Osteocyte (in vitro differentiated cells): ENCODE data around the gene KCND1. TPM values are rescaled to one million over a fixed set of nuclear protein-coding genes. Genes with fewer than 3 reads are reported as not detected.

Experiments
- DNase-seq: peaks from one replicate; pipeline ENCODE4 v3.0.0; 2021; ENCODE audit warnings: mixed read lengths; ENCODE audit not compliant: unreplicated experiment; ENCODE audit errors: extremely low spot score
- H3K27ac Mint-ChIP-seq: one replicate; pipeline ENCODE4 v1.8.0; 2021; ENCODE audit warnings: mild to moderate bottlenecking, mixed read lengths; ENCODE audit not compliant: unreplicated experiment
- H3K27me3 Mint-ChIP-seq: one replicate; pipeline ENCODE4 v1.8.0; 2021; ENCODE audit warnings: mixed read lengths; ENCODE audit not compliant: unreplicated experiment
- H3K36me3 Mint-ChIP-seq: one replicate; pipeline ENCODE4 v1.8.0; 2021; ENCODE audit warnings: mixed read lengths; ENCODE audit not compliant: unreplicated experiment
- H3K4me1 Mint-ChIP-seq: one replicate; pipeline ENCODE4 v1.8.0; 2021; ENCODE audit warnings: mixed read lengths; ENCODE audit not compliant: unreplicated experiment
- H3K4me3 Mint-ChIP-seq: one replicate; pipeline ENCODE4 v1.8.0; 2021; ENCODE audit warnings: mild to moderate bottlenecking, moderate library complexity, mixed read lengths; ENCODE audit not compliant: unreplicated experiment
- H3K9me3 Mint-ChIP-seq: one replicate; pipeline ENCODE4 v1.8.0; 2021; ENCODE audit warnings: mixed read lengths; ENCODE audit not compliant: unreplicated experiment
- CTCF ChIP-seq: fragments of 200-600 bp; sonication (generic); IDR thresholded peaks from 2 replicates; pipeline ENCODE4 v1.5.0; 2021; ENCODE audit warnings: antibody characterized with exemption, mild to moderate bottlenecking, moderate library complexity
- total RNA-seq: library from RNA; stranded (reverse); gene quantifications from 2 replicates; pipeline ENCODE4 v1.2.1, GENCODE V29; 2021

Gene KCND1
- total RNA-seq, 1 donor from 2014 or later, result 2.5 TPM

DNA sequence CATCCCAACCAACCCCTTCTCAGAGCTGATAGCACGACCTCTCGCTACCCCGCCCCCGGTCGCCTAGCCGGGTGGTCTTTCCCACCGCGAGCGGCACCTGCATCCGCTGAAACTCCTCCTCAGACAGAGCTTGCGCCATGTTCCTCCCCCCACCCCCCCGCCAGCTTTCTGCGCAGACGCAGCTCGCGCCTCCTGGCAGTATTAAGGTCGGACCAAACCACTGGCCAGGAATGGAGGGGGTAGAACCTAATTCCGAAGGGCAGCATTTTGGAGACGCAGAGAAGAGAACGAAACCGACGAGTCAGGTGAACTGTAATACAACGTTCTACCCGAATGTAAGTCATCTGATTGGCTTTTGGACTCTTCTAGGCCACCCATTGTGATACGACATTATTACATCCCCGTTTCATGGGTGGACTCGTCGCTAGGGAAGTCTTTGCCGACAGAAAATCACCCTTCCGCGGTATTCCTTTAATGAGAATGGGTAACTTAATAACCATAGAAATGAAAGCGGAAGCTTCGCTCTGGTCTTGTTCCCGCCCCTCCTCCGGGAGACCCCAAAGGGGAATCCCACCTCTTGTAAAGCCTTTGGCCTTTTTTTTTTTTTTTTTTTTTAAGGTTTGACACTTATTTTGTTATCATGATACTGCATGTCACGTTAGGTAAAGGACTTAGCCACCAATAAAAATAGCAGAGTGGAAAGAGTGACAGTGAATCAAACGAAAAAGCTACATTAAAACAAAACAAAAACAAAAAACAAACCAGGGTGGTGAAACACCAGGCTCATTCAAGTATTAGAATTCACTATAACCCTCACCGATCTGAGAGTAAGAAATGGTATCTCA lies 30.7 kb upstream of the KCND1 start, which contains the start of gene GRIPAP1:
Gene GRIPAP1, minus strand, starts transcription at position 174 of the 845 bp plus-strand sequence. Its CDS starts 35 bp downstream, at position 139.
- Mint-ChIP-seq H3K36me3 (peaks cover 12% of the 10 kb centered on the region), H3K4me3 (peak within 1 kb of the TSS; percentile 97), H3K9me3 (peaks cover 3% of the 10 kb centered on the region), H3K4me1 (peaks cover 9% of the 10 kb centered on the region), H3K27ac (peak within 1 kb of the TSS; percentile 96), H3K27me3 (no peaks in the 10 kb centered on the region)
- peak; percentile 90 for DNase-seq
- no peak for TF ChIP-seq CTCF

- no peaks in the 10 kb centered on the region for H3K27me3 Mint-ChIP-seq
- peaks cover 15% of the 10 kb centered on the region for H3K36me3 Mint-ChIP-seq
- H3K4me1 Mint-ChIP-seq, result peaks cover 9% of the 10 kb centered on the region
- TF ChIP-seq CTCF, result no peak
- DNase-seq, result no peak
- no peaks in the 10 kb centered on the region for H3K9me3 Mint-ChIP-seq
- H3K27ac Mint-ChIP-seq, result peak overlapping the region; percentile 96
- H3K4me3 Mint-ChIP-seq, result peak overlapping the region; percentile 97
These were observed 30.0 kb upstream of the KCND1 start for GRCh38 chrX:49001521-49002090.

GRCh38 chrX:49000636-49001035 lies 29.0 kb upstream of the KCND1 start:
- no peaks in the 10 kb centered on the region for H3K9me3 Mint-ChIP-seq
- TF ChIP-seq CTCF, result no peak
- H3K4me1 Mint-ChIP-seq, result peaks cover 9% of the 10 kb centered on the region
- no peak for DNase-seq
- H3K36me3 Mint-ChIP-seq, result peaks cover 15% of the 10 kb centered on the region
- peak overlapping the region; percentile 45 for H3K4me3 Mint-ChIP-seq
- no peak overlapping the region for H3K27ac Mint-ChIP-seq
- no peaks in the 10 kb centered on the region for H3K27me3 Mint-ChIP-seq

GRCh38 chrX:48999030-48999429 lies 27.4 kb upstream of the KCND1 start:
- H3K36me3 Mint-ChIP-seq, result peaks cover 17% of the 10 kb centered on the region
- no peaks in the 10 kb centered on the region for H3K9me3 Mint-ChIP-seq
- no peak overlapping the region for H3K4me3 Mint-ChIP-seq
- TF ChIP-seq CTCF, result no peak
- no peak overlapping the region for H3K27ac Mint-ChIP-seq
- H3K4me1 Mint-ChIP-seq, result peaks cover 9% of the 10 kb centered on the region
- H3K27me3 Mint-ChIP-seq, result no peaks in the 10 kb centered on the region
- DNase-seq, result no peak

GRCh38 chrX:48998391-48998790 lies 26.7 kb upstream of the KCND1 start:
- no peak overlapping the region for H3K4me3 Mint-ChIP-seq
- no peaks in the 10 kb centered on the region for H3K9me3 Mint-ChIP-seq
- H3K27me3 Mint-ChIP-seq, result no peaks in the 10 kb centered on the region
- no peak for TF ChIP-seq CTCF
- peaks cover 9% of the 10 kb centered on the region for H3K4me1 Mint-ChIP-seq
- peaks cover 19% of the 10 kb centered on the region for H3K36me3 Mint-ChIP-seq
- no peak overlapping the region for H3K27ac Mint-ChIP-seq
- DNase-seq, result no peak
